ENCODE measurements around the gene TEX13A. TPM values are rescaled to one million over a fixed set of nuclear protein-coding genes. Genes with fewer than 3 reads are reported as not detected.
A peak's percentile ranks its signal among the peaks of the same experiment; 100 is the strongest.
"Not testable (repeated sequence)": the region's sequence is repeated elsewhere in the genome, so short reads cannot be mapped to it uniquely, and the experiment has no call there.

Gene TEX13A
- total RNA-seq = not detected
- long read RNA-seq = 0 reads

- DNase-seq (no peak), ATAC-seq (no peak)
- intact Hi-C loops (cut with micrococcal nuclease) = no loop called here
These were observed at the start of gene TEX13A for GRCh38 chrX:105220636-105221035. Gene TEX13A, minus strand, starts transcription at chrX:105220694. Its CDS starts 297 bp downstream, at chrX:105220397.

DNA sequence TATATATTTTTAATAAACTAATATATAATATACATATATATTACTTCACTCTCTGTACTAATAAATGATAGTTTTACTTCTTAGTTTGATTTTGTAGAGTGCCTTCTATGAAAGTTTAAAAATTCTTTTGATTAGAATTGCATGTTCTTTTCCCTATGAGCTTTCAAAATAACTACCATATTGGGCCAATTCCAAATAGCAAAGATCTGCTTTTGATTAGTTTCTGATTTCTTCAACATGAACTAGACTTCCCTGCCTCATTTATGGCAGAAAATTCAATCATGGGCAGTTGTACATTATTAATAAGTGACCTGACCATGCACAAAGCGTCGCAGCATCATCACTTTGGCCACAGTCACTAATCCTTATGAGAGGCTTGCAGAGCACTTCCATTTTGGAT, 48.9 kb upstream of the TEX13A start:
- no peak for ATAC-seq
- intact Hi-C loops (cut with micrococcal nuclease) = no loop called here
- DNase-seq = no peak

DNA sequence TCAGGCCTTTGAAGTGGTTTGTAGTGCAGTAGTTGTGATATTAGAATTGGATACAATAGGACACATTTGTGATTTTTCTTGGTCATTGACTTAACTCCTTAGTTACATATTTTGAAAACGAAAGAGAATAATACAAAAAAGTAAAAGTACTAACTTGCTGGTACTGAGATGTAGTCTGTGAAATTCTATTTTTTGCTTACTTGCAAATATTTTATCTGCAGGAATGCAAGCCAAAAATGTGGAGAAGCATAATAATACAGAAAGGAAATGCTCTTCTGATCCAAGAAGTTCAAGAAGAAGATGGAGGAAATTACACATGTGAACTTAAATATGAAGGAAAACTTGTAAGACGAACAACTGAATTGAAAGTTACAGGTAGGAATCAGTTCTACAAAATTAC, 46.7 kb upstream of the TEX13A start:
- ATAC-seq = no peak
- DNase-seq = no peak
- intact Hi-C loops (cut with micrococcal nuclease) = no loop called here

- no peak for ATAC-seq
- no peak for DNase-seq
- intact Hi-C loops (cut with micrococcal nuclease) = no loop called here
These were observed 46.0 kb upstream of the TEX13A start for GRCh38 chrX:105266456-105266855.

DNA sequence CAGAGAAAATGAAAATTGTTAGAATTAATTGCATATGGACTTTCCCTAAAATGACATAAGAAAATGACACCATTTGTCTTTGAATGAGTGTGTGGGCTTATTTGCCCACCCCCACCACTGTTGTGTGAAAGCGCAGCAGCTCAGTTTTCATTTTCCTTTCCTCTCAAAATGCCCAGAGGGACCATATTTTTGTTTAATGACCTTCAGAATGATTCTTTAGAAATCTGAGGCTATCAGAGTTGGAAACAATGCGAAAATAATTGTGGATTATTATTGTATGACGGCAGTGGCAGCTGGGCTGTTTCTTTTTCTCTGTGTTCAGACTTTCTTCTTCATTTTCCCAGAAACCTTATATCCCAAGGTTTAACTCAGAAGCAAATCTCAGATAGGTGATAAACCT, 44.6 kb upstream of the TEX13A start:
- intact Hi-C loops (cut with micrococcal nuclease) = no loop called here
- DNase-seq (no peak), ATAC-seq (no peak)

DNA sequence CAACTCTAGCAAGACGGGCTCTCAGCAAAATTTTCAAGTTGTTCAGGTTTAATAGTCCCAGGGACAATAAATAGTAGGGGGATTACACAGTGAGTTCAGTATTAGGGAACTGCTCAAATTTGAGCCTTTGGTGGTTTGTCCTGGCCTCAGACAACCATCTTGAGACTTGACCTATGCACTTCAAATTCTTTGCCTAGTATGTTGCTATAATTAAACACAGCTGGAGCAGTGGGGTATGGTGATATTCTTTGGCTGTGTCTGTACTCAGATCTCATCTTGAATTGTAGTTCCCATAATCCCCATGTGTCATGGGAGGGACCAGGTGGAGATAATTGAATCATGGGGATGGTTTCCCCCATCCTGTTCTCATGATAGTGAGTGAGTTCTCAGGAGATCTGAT, 43.3 kb upstream of the TEX13A start:
- intact Hi-C loops (cut with micrococcal nuclease) = no loop called here
- DNase-seq = no peak
- ATAC-seq = no peak

DNA sequence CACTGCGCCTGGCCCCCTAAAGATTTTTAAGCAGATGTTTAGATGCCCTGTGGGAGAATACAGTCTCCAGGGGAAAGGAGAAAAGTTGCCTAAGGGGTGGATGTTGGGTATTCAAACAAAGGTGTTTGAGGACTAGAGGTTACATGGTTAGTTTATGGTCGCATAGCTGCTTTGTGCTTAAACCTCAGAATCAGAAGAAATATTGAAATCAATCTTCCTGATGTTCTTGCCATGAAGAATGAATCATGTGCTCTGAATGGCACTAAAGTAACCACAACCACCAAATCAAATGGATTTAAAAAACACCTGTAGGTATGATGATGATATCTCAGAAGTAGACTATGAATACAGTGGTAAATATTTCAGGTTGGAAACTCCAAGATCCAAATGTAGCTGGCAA, 42.7 kb upstream of the TEX13A start:
- intact Hi-C loops (cut with micrococcal nuclease) = no loop called here
- ATAC-seq = no peak
- DNase-seq = no peak

DNA sequence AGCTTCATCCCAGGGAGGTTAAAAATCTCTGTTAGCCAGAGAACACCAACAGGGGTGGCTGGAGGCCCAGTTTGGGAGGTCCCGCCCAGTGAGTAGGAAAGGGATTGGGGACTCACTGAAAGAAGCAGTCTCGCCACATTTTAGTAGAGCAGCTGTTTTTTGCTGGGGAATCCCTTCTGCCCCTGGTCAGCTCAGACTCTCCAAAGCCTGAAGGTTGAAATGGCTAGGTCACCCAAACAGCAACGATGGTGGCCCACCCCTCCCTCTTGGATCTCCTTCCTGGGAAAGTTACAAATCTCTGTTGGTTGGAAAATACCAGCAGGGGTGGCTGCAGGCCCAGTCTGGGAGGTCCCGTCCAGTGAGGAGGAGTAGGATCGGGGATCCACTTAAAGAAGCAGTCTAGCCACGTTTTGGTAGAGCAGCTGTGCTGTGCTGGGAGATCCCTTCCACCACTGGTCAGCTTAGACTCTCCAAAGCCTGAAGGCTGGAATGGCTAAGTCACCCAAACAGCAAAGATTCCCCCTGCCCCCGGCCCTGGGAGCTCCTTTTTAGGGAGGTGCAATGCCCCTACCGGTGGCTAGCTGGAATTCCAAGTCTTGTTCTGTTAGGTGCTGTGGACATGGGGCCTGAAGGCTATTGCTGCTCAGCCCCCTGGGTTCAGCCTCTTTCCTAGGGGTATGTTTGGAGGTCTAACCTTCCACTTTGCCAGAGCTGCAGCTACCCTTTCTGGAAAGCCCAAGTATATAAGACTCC, 40.0 kb upstream of the TEX13A start:
- DNase-seq = peak; percentile 26
- peak; percentile 54 for ATAC-seq

DNA sequence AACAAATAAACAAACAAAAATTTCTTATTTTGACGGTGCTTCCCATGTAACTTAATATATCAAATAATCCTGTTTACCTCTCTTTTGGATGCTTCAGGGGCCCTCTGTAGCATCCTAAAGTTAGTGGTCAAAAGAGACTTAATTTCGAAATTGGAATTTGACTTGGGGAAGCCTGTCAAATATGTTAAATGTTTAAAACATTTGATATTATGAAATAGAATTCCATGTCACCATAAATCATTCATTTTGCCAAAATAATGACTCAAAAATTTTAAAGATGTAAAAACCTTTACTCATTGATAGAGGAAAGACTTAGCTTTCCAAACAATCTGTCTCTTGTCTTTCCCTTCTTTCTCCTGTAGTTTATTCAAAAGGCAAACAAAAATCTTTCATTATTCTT, 20.6 kb upstream of the TEX13A start:
- intact Hi-C loops (cut with micrococcal nuclease) = no loop called here
- ATAC-seq = no peak
- DNase-seq = no peak

More for the DNA sequence above, 40.0 kb upstream of the TEX13A start:
- intact Hi-C loops (cut with micrococcal nuclease) = no loop called here

DNA sequence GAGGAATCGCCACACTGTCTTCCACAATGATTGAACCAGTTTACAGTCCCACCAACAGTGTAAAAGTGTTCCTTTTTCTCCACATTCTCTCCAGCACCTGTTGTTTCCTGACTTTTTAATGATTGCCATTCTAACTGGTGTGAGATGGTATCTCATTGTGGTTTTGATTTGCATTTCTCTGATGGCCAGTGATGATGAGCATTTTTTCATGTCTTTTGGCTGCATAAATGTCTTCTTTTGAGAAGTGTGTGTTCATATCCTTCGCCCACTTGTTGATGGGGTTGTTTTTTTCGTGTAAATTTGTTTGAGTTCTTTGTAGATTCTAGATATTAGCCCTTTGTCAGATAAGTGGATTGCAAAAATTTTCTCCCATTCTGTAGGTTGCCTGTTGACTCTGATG, 16.9 kb upstream of the TEX13A start:
- DNase-seq; intact Hi-C loops (cut with micrococcal nuclease); ATAC-seq: not testable (repeated sequence)

DNA sequence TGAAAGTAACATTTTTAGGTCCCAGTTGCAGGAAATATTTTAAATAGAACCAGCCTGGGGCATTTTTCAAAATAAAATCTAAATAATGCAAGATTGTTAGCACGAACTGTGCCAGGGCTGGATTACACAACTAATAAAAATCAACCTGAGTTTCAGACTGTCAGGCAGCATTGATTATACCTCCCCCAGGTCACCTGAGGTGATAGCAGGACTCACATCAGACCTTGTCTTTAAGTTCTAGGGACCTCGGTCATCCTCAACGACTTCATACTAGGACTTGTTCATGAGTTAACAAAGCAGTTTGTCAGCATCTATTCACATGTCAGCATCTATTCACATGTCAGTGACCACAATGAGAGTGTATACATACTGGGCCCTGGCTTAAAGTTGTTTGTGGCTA, 8.7 kb upstream of the TEX13A start:
- ATAC-seq (no peak), DNase-seq (no peak)
- intact Hi-C loops (cut with micrococcal nuclease) = no loop called here

DNA sequence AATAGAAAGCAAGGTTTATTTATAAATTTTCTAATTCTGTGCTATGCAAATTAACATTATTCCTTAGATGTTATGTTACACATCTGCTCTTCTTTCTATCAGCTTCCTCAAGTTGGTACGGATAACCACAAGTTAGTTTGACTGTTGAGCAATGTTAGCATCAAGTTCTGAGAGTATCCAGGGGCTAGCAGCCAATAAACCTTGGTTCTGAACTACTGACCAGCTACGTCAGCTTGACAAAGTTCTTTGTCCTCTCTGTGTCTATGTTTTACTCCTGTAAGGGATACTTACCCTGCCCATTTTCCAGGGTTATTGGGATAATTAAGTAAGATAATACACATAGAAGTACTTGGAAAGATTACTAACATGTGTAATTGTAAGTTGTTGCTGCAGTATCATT, 8.1 kb upstream of the TEX13A start:
- intact Hi-C loops (cut with micrococcal nuclease) = no loop called here
- ATAC-seq (no peak), DNase-seq (no peak)

GRCh38 chrX:105226499-105226898, 6.0 kb upstream of the TEX13A start:
- intact Hi-C loops (cut with micrococcal nuclease) = no loop called here
- DNase-seq (no peak), ATAC-seq (no peak)

DNA sequence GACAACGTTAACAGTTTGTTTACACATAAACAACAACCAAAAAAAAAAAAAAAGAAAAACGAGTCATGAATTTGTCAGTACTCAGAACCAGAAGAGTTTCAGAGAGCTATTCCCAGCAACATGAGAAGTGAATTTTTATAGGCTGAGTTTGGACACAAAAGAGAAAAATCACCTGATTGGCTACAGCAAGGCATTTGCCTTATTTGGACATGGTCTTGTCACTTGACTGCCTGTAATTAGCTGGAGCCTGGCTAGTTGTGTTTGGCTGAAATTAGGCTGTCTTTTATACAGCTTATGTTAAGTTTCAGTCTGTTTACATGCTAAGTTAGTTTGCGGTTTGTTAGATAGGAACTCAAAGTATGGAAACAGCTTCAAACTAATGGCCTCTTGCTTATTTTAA, 880 bp upstream of the TEX13A start:
- no peak for ATAC-seq
- intact Hi-C loops (cut with micrococcal nuclease) = no loop called here
- DNase-seq = no peak

- intact Hi-C loops (cut with micrococcal nuclease) = no loop called here
- ATAC-seq (no peak), DNase-seq (no peak)
These were observed 766 bp downstream of the TEX13A start for GRCh38 chrX:105219454-105220401.

GRCh38 chrX:105211066-105211575, 9.4 kb downstream of the TEX13A start:
- ATAC-seq = no peak
- no peak for DNase-seq
- intact Hi-C loops (cut with micrococcal nuclease) = no loop called here

DNA sequence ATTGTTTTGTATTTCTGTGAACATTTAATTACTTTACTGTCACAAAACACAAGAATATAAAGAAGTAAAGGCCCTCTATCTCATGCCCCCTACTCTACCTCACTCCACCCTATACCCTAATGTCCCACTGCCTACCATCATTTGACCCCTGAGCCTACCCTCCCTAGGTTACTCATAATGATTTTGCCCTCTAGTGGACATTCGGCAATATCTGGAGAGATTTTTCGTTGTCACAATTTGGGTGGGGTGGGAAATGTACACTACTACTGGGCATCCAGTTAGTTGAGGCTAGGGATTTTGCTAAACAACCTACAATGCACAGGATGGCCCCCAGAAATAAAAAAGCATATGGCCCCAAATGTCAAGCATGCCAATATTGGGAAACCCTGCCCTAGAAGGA, 10.2 kb downstream of the TEX13A start:
- intact Hi-C loops (cut with micrococcal nuclease) = no loop called here
- DNase-seq = no peak
- no peak for ATAC-seq

- intact Hi-C loops (cut with micrococcal nuclease) = no loop called here
- ATAC-seq = no peak
- no peak for DNase-seq
These were observed 11.1 kb downstream of the TEX13A start for GRCh38 chrX:105209406-105209805.

GRCh38 chrX:105191878-105192277, 28.6 kb downstream of the TEX13A start:
- no peak for ATAC-seq
- intact Hi-C loops (cut with micrococcal nuclease) = no loop called here
- DNase-seq = no peak

GRCh38 chrX:105190252-105190853, 30.1 kb downstream of the TEX13A start:
- DNase-seq = no peak
- intact Hi-C loops (cut with micrococcal nuclease) = no loop called here
- ATAC-seq = no peak
